ENCODE measurements around the gene DGLUCY.

GRCh38 chr14:91115986-91116770 is 2.3 kb downstream of the DGLUCY start:
- TF ChIP-seq CTCF (IDR thresholded peaks at IDR 0.05; ENCODE audit: poor library complexity) (no peak), EZH2phosphoT487 (IDR thresholded peaks at IDR 0.05; ENCODE audit: low read depth, severe bottlenecking, unreplicated experiment) (no peak)
